H1 (cell line): ENCODE measurements around the gene RNF183. TPM values are rescaled to one million over a fixed set of nuclear protein-coding genes. Genes with fewer than 3 reads are reported as not detected.

ENCODE experiments used
- BACH1 ChIP-seq: IDR thresholded peaks from 2 replicates; pipeline ENCODE4 v1.6.1; 2012; ENCODE audit warnings: low read length, improper control_type of control experiment
- BCL11A ChIP-seq, 2 experiments: IDR thresholded peaks; one replicate each; pipeline ENCODE4 v1.6.1; 2011; ENCODE audit warnings: low read depth in 2 of 2, low read length in 2 of 2, mild to moderate bottlenecking in 2 of 2
- CEBPB ChIP-seq: IDR thresholded peaks from 2 replicates; pipeline ENCODE4 v1.6.1; 2012; ENCODE audit warnings: low read depth, low read length
- RBBP5 ChIP-seq: IDR thresholded peaks from 2 replicates; pipeline ENCODE4 v1.7.1; 2012; ENCODE audit warnings: low read depth, mild to moderate bottlenecking, inconsistent platforms, low read length, moderate library complexity, borderline replicate concordance
- polyA plus RNA-seq, 7 experiments: library from polyadenylated mRNA; depleted of rRNA in 3 of 7; stranded (reverse) in 5 of 7; unstranded in 2 of 7; fragments of >200 nt in 5 of 7; fragments of 200-250 nt in 2 of 7; gene quantifications; 1 replicate in 5 of 7; 2 replicates in 1 of 7; 4 replicates in 1 of 7; pipeline versions ENCODE4 v1.2.1 to v1.2.3, GENCODE V29; 2011 to 2013; ENCODE audit warnings: missing spikeins in 2 of 7, mixed read lengths in 2 of 7
- total RNA-seq: library from RNA; stranded (reverse); fragmentation: NEBNext Ultra II Directional; extraction: Animal tissue kit (Norgen Biotek cat#: 25700); gene quantifications from 2 replicates; pipeline ENCODE4 v1.2.1, GENCODE V29; 2021

Gene RNF183
- total and polyA plus RNA-seq, 2 of the 8 experiments (the other 6 are each of a cell fraction or from before 2014, with no cell fraction given): 0.15 TPM; not detected in 1

DNA sequence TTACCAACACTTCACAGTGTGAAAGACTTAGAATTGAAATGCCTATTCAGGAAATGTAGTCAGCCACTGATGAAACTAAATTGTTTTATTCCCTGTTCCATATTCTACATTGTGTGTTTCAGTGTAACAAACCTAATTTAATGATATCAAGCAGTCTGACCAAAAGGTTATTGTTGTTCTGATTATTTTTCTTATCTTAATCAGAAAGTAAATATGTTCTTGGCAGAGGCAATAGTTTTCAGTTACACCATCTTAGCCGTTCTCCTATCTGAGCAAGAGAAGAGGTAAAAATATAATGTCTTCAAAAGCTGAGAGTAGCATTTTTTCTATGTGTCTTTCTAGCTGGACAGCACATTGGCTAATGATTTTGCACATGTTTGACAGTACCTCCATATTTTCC is 44.9 kb downstream of the RNF183 start (continued):
- TF ChIP-seq BACH1 (no peak), RBBP5 (no peak), CEBPB (no peak), BCL11A (IDR thresholded peaks at IDR 0.05; ENCODE audit: low read depth in 2 of 2, low read length in 2 of 2) (no peak)
